ENCODE data around the gene SDF4.

SDF4 gene

DNA sequence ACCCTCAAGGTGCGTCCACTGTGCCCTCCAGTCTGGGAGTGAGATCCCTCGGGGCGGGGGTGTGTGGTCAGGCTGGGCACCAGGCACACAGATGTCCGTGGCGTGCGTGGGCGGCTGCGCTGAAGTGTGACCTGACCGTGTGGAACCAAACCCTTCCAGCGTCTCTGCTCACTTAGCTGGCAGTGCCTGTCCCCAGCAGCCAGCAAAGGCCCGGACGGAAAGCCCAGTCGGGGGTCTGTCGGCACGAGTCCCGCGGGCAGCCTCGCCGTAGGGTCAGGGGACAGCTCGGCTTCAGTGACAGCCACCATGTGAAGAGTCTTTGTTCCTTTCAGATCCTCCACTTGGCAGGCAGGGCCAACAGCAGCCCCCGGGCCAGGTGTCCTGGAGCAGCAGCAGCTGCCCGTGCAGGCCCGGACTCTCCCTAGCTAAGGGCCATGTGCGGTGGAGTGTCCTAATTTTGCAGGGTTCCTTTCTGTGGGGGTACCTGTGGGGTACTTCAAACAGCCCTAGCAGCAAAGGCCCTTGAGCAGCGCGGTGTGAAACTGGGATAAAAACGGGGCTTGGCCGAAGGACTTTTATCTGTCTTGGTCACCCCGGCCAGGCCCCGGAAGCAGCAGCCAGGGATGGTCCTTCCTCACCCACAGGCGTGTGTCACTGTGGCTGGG lies 46.6 kb downstream of the SDF4 start:
- peaks cover 86% of the 10 kb centered on the region for H3K27me3 ChIP-seq (ENCODE audit: insufficient read depth, low read depth)
- no peaks in the 10 kb centered on the region for H3K4me1 ChIP-seq (ENCODE audit: low read depth, poor library complexity, severe bottlenecking)
- no peak overlapping the region for H3K27ac ChIP-seq
- H3K79me2 ChIP-seq (ENCODE audit: insufficient read depth, low read depth) = no peaks in the 10 kb centered on the region
- H3K4me2 ChIP-seq = no peak overlapping the region
- H3K9ac ChIP-seq = no peak overlapping the region
- TF ChIP-seq, protein P1, sequence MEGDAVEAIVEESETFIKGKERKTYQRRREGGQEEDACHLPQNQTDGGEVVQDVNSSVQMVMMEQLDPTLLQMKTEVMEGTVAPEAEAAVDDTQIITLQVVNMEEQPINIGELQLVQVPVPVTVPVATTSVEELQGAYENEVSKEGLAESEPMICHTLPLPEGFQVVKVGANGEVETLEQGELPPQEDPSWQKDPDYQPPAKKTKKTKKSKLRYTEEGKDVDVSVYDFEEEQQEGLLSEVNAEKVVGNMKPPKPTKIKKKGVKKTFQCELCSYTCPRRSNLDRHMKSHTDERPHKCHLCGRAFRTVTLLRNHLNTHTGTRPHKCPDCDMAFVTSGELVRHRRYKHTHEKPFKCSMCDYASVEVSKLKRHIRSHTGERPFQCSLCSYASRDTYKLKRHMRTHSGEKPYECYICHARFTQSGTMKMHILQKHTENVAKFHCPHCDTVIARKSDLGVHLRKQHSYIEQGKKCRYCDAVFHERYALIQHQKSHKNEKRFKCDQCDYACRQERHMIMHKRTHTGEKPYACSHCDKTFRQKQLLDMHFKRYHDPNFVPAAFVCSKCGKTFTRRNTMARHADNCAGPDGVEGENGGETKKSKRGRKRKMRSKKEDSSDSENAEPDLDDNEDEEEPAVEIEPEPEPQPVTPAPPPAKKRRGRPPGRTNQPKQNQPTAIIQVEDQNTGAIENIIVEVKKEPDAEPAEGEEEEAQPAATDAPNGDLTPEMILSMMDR (conservative IDR thresholded peaks at IDR 0.05; ENCODE audit: low read depth, low read length) = no peak
- H2AFZ ChIP-seq (ENCODE audit: low read depth) = no peak overlapping the region
- H3K4me3 ChIP-seq (IDR thresholded peaks at IDR 0.05; ENCODE audit: insufficient read depth, low read depth, low read length) = no peak overlapping the region
- H3K36me3 ChIP-seq (ENCODE audit: insufficient read depth) = no peaks in the 10 kb centered on the region
- H4K20me1 ChIP-seq (ENCODE audit: insufficient read depth) = no peaks in the 10 kb centered on the region

DNA sequence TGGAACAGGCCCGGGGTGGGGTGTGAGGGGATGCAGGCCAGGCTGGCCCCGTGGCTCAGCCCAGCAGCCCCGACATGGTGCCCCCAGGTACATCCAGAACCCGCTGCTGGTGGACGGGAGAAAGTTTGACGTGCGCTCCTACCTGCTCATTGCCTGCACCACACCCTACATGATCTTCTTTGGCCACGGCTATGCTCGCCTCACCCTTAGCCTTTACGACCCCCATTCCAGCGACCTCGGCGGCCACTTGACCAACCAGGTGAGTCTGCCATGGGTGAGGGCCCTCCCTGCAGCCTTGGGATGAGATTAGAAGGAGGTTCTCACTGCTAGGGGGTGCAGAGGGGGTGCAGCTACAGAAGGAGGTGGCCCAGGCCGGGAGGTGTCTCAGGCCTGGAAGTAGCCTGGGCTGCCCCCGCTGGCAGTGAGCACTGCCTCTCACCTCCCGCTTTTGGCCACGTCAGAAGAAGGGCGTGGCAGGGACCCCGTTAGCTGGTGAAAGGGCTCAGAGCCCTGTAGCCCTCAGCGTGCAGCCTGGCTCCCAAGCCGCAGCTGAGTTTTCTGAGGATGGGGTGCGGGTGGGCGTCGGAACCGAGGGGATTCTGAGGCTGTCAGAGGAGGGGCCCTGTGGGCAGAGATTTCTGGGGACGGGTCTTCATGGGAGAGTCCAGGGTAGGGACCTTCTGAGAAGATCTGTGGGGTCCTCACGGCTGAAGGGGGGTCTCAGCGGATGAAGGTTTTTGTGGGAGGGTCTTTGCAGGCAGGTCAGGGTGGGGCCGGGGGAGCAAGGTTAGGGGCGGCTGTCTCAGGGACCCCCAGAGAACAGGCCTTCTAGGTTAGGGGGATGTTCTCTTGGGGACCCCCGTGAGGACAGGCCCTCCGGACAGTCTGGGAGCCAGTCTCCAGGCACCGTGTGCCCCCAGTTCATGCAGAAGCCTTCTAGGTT lies 47.7 kb downstream of the SDF4 start:
- Histone ChIP-seq H3K79me2 (ENCODE audit: insufficient read depth, low read depth) (no peaks in the 10 kb centered on the region), H3K27ac (no peak overlapping the region), H3K36me3 (ENCODE audit: insufficient read depth) (no peaks in the 10 kb centered on the region), H3K4me1 (ENCODE audit: low read depth, poor library complexity, severe bottlenecking) (no peaks in the 10 kb centered on the region), H3K27me3 (ENCODE audit: insufficient read depth, low read depth) (peaks cover 89% of the 10 kb centered on the region), H4K20me1 (ENCODE audit: insufficient read depth) (no peaks in the 10 kb centered on the region), H2AFZ (ENCODE audit: low read depth) (no peak overlapping the region), H3K4me3 (IDR thresholded peaks at IDR 0.05; ENCODE audit: insufficient read depth, low read depth, low read length) (no peak overlapping the region), H3K4me2 (no peak overlapping the region), H3K9ac (no peak overlapping the region)
- TF ChIP-seq, protein P1 (conservative IDR thresholded peaks at IDR 0.05; ENCODE audit: low read depth, low read length) = no peak

DNA sequence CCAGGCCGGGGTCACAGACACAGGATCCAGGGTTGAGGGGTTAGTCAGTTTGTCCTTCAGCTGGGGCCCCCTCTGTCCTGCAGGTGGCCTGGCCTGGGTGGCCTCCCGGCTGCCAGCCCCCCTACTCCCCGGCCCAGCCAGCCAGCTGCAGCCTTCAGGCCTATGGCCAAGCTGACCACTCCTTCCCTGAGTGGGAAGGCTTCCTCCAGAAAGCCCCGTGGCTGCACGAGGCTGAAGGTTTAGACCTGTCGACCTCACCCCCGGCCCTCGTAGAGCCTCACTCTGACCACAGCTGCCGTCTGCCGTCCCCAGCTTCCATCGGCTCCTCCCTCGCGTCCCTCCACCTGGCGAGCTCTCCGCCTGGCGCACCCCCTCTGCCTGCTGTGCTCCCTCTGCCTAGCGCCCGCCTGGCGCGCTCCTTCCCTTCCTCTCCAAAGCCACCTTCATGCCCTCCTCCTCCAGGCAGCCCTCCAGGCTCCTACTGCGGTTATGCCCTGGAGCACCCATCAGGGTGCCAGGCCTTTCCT lies 48.5 kb downstream of the SDF4 start:
- H3K4me2 ChIP-seq = no peak overlapping the region
- no peak overlapping the region for H3K27ac ChIP-seq
- TF ChIP-seq, protein P1 (conservative IDR thresholded peaks at IDR 0.05; ENCODE audit: low read depth, low read length) = no peak
- H3K36me3 ChIP-seq (ENCODE audit: insufficient read depth) = no peaks in the 10 kb centered on the region
- H4K20me1 ChIP-seq (ENCODE audit: insufficient read depth) = no peaks in the 10 kb centered on the region
- no peak overlapping the region for H3K4me3 ChIP-seq (IDR thresholded peaks at IDR 0.05; ENCODE audit: insufficient read depth, low read depth, low read length)
- no peak overlapping the region for H2AFZ ChIP-seq (ENCODE audit: low read depth)
- H3K9ac ChIP-seq = no peak overlapping the region
- no peaks in the 10 kb centered on the region for H3K4me1 ChIP-seq (ENCODE audit: low read depth, poor library complexity, severe bottlenecking)
- H3K79me2 ChIP-seq (ENCODE audit: insufficient read depth, low read depth) = no peaks in the 10 kb centered on the region
- peaks cover 89% of the 10 kb centered on the region for H3K27me3 ChIP-seq (ENCODE audit: insufficient read depth, low read depth)

DNA sequence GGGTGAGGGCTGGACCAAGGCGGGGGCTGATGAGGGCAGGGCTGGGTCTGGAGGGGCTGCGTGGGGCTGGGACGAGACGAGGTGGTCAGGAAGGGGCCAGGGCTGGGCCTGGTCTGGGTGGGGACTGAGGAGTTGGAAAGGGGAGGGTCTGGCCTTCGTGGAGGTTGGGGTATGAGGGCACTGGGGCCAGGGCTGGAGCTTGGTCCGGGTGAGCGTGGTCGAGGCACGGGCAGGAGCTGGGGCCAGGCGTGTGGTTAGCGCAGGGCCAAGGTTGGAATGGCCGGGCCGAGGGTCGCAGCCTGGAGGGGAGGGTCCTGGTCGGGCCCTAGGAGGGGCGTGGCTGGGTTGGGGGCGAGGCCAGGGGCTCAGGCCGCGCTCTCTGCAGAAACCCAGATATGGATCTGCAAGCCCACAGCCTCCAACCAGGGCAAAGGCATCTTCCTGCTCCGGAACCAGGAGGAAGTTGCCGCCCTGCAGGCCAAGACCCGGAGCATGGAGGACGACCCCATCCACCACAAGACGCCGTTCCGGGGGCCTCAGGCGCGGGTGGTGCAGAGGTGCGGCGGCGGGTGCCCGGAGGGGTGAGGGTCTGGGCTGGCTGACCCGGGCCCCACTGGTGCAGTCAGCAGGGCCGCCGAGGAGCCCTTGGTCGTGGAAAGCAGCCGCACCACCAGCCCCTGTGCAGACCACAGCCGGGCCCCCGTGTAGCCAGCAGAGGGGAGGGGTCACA lies 49.1 kb downstream of the SDF4 start:
- H4K20me1 ChIP-seq (ENCODE audit: insufficient read depth) = no peaks in the 10 kb centered on the region

More for the DNA sequence above, 49.1 kb downstream of the SDF4 start:
- peaks cover 89% of the 10 kb centered on the region for H3K27me3 ChIP-seq (ENCODE audit: insufficient read depth, low read depth)
- no peak overlapping the region for H3K4me2 ChIP-seq
- H3K79me2 ChIP-seq (ENCODE audit: insufficient read depth, low read depth) = no peaks in the 10 kb centered on the region
- H3K4me1 ChIP-seq (ENCODE audit: low read depth, poor library complexity, severe bottlenecking) = no peaks in the 10 kb centered on the region
- no peak overlapping the region for H2AFZ ChIP-seq (ENCODE audit: low read depth)
- H3K36me3 ChIP-seq (ENCODE audit: insufficient read depth) = no peaks in the 10 kb centered on the region
- no peak overlapping the region for H3K27ac ChIP-seq
- TF ChIP-seq, protein P1 (conservative IDR thresholded peaks at IDR 0.05; ENCODE audit: low read depth, low read length) = no peak
- H3K4me3 ChIP-seq (IDR thresholded peaks at IDR 0.05; ENCODE audit: insufficient read depth, low read depth, low read length) = no peak overlapping the region
- no peak overlapping the region for H3K9ac ChIP-seq
